ENCODE measurements around the gene DHX30.
"Not testable (repeated sequence)": the region's sequence is repeated elsewhere in the genome, so short reads cannot be mapped to it uniquely, and the experiment has no call there.

The DHX30 gene

GRCh38 chr3:47854720-47855455 lies 52.0 kb downstream of the DHX30 start:
- no peak for DNase-seq

- no peak for DNase-seq
These were observed 52.8 kb downstream of the DHX30 start for GRCh38 chr3:47855461-47856383.

- DNase-seq, result no peak
These were observed 53.7 kb downstream of the DHX30 start for GRCh38 chr3:47856669-47857068.

- no peak for DNase-seq
These were observed 54.2 kb downstream of the DHX30 start for GRCh38 chr3:47857151-47857550.

GRCh38 chr3:47859956-47860605 lies 57.1 kb downstream of the DHX30 start:
- DNase-seq, result no peak

- no peak for DNase-seq
These were observed 60.6 kb downstream of the DHX30 start for GRCh38 chr3:47863391-47864128.

- DNase-seq, result no peak
These were observed 62.3 kb downstream of the DHX30 start for GRCh38 chr3:47865192-47865591.

- DNase-seq, result no peak
These were observed 64.6 kb downstream of the DHX30 start for GRCh38 chr3:47867451-47868044.

- no peak for DNase-seq
These were observed 65.4 kb downstream of the DHX30 start for GRCh38 chr3:47868306-47868705.

GRCh38 chr3:47870156-47870555 lies 67.2 kb downstream of the DHX30 start:
- no peak for DNase-seq

- DNase-seq, result no peak
These were observed 67.8 kb downstream of the DHX30 start for GRCh38 chr3:47870702-47871260.

GRCh38 chr3:47871389-47871788 lies 68.5 kb downstream of the DHX30 start:
- no peak for DNase-seq

GRCh38 chr3:47872916-47873315 lies 70.0 kb downstream of the DHX30 start:
- DNase-seq, result no peak

GRCh38 chr3:47874438-47874837 lies 71.5 kb downstream of the DHX30 start:
- DNase-seq, result no peak

- DNase-seq, result no peak
These were observed 72.0 kb downstream of the DHX30 start for GRCh38 chr3:47874913-47875312.

GRCh38 chr3:47877290-47877689 lies 74.4 kb downstream of the DHX30 start:
- peak; percentile 6 for DNase-seq

- DNase-seq, result no peak
These were observed 74.8 kb downstream of the DHX30 start for GRCh38 chr3:47877719-47878118.

- DNase-seq, result no peak
These were observed 79.4 kb downstream of the DHX30 start for GRCh38 chr3:47882338-47882737.

- no peak for DNase-seq
These were observed 81.7 kb downstream of the DHX30 start for GRCh38 chr3:47884603-47885002.

GRCh38 chr3:47885168-47885567 lies 82.2 kb downstream of the DHX30 start:
- DNase-seq, result no peak

GRCh38 chr3:47887991-47888390 lies 85.1 kb downstream of the DHX30 start:
- not testable (repeated sequence) for DNase-seq

All from NCI-H2029 (cell line).